Neural progenitor cell (in vitro differentiated cells): ENCODE data around the gene EPN1.

Source experiments
- CTCF ChIP-seq: fragments of 200-600 bp; sonication (generic); IDR thresholded peaks from 2 replicates; pipeline ENCODE4 v1.5.1; 2017; ENCODE audit warnings: antibody characterized with exemption, mild to moderate bottlenecking
- EZH2 ChIP-seq: fragments of 200-600 bp; sonication (generic); IDR thresholded peaks from 2 replicates; pipeline ENCODE4 v1.6.1; 2017; ENCODE audit warnings: antibody characterized with exemption, mild to moderate bottlenecking, moderate library complexity
- EZH2phosphoT487 ChIP-seq: fragments of 200-600 bp; sonication (generic); IDR thresholded peaks from 2 replicates; pipeline ENCODE4 v1.6.1; 2017; ENCODE audit warnings: antibody characterized with exemption

- no peak for TF ChIP-seq CTCF
- TF ChIP-seq EZH2 = no peak
- no peak for TF ChIP-seq EZH2phosphoT487
Measured at GRCh38 chr19:55667511-55667910, 7.5 kb upstream of the EPN1 start.
